HCT116 (cell line): Measurements from ENCODE around the gene KIRREL3. TPM values are rescaled to one million over a fixed set of nuclear protein-coding genes. Genes with fewer than 3 reads are reported as not detected.

Source experiments
- ATAC-seq: fragments of 200-7000 bp; cut with Tn5 transposase; 2 replicates; pipeline ENCODE4 v1.9.1; 2020; ENCODE audit warnings: mild to moderate bottlenecking, moderate library complexity
- BruUV-seq: library from RNA; stranded (reverse); fragments of 400-500 nt; replicated peaks from 2 replicates; lab custom pipeline; 2021; lab: Mats Ljungman, UMichigan
- CTCF ChIA-PET: fragments of 300-600 bp; sonication (Branson Sonifier 250); formaldehyde crosslinking; loops from one replicate; lab custom pipeline; 2021; ENCODE audit warnings: antibody characterized with exemption; lab: Charles Lee
- POLR2A ChIA-PET: fragments of 300-600, 350-600 bp; sonication (Branson Sonifier 250); formaldehyde crosslinking; loops from one replicate; lab custom pipeline; 2021; ENCODE audit warnings: antibody characterized with exemption; lab: Charles Lee
- RAD21 ChIA-PET, 2 experiments: fragments of 300-600 bp; sonication (Branson Sonifier 250); formaldehyde crosslinking; loops; one replicate each; lab custom pipeline; 2023; ENCODE audit warnings: low total read pairs in 2 of 2; ENCODE audit not compliant: uncharacterized antibody in 2 of 2, unreplicated experiment in 2 of 2, low non-redundant PET in 1 of 2; lab: Charles Lee
- DNase-seq: peaks from one replicate; pipeline ENCODE4 v3.0.0-alpha.2; 2010; ENCODE audit warnings: low read depth, low spot score
- H2AFZ ChIP-seq: fragments of 200-600 bp; shearing (Covaris generic), sonication (generic); 2 replicates; pipeline ENCODE4 v1.6.1; 2017; ENCODE audit warnings: low read depth, mixed run types, mixed read lengths, antibody characterized with exemption, low read length; ENCODE audit not compliant: poor library complexity, severe bottlenecking
- H3K27ac ChIP-seq: 2 replicates; pipeline ENCODE4 v1.5.1; 2012; ENCODE audit warnings: low read depth, low read length
- H3K27me3 ChIP-seq: fragments of 200-600 bp; sonication (generic); 2 replicates; pipeline ENCODE4 v1.6.1; 2016; ENCODE audit warnings: mixed run types, low read length, mixed read lengths; ENCODE audit not compliant: insufficient read depth
- H3K36me3 ChIP-seq, 2 experiments: fragments of 200-500 bp in 1 of 2; fragments of 200-600 bp in 1 of 2; sonication (Bioruptor generic) in 1 of 2; sonication (generic) in 1 of 2; 2 replicates each; pipeline versions ENCODE4 v1.5.1 to v1.6.1; 2014 to 2016; ENCODE audit warnings: low read length in 2 of 2, inconsistent platforms in 1 of 2, mixed read lengths in 1 of 2, mixed run types in 1 of 2; ENCODE audit not compliant: insufficient read depth in 2 of 2, control insufficient read depth in 1 of 2
- H3K4me1 ChIP-seq, 2 experiments: fragments of 200-600 bp in 1 of 2; sonication (generic) in 1 of 2; 2 replicates each; pipeline versions ENCODE4 v1.5.1 to v1.6.1; 2012 to 2017; ENCODE audit warnings: low read length in 2 of 2, inconsistent platforms in 1 of 2, mild to moderate bottlenecking in 1 of 2, mixed read lengths in 1 of 2, mixed run types in 1 of 2, moderate library complexity in 1 of 2; ENCODE audit not compliant: insufficient read depth in 2 of 2, control insufficient read depth in 1 of 2
- H3K4me2 ChIP-seq: fragments of 200-600 bp; sonication (generic); 2 replicates; pipeline ENCODE4 v1.6.1; 2017; ENCODE audit warnings: mixed run types, low read length, mixed read lengths
- H3K4me3 ChIP-seq, 2 experiments: fragments of 200-600 bp in 1 of 2; sonication (generic) in 1 of 2; replicated peaks in 1 of 2; 2 replicates each; pipeline ENCODE4 v1.5.1; 2011 to 2016; ENCODE audit warnings: low read length in 2 of 2, control low read depth in 1 of 2, low read depth in 1 of 2, mild to moderate bottlenecking in 1 of 2, mixed read lengths in 1 of 2, mixed run types in 1 of 2
- H3K79me2 ChIP-seq: fragments of 200-600 bp; sonication (generic); 2 replicates; pipeline ENCODE4 v1.6.1; 2017; ENCODE audit warnings: mild to moderate bottlenecking, mixed run types, low read length, moderate library complexity, mixed read lengths; ENCODE audit not compliant: insufficient read depth
- H3K9ac ChIP-seq: fragments of 200-600 bp; sonication (generic); 2 replicates; pipeline ENCODE4 v1.6.1; 2016; ENCODE audit warnings: low read length, mixed read lengths
- H3K9me2 ChIP-seq: fragments of 200-600 bp; sonication (generic), shearing (Covaris generic); 2 replicates; pipeline ENCODE4 v1.6.1; 2017; ENCODE audit warnings: mixed run types, mild to moderate bottlenecking, moderate library complexity; ENCODE audit not compliant: insufficient read depth
- H3K9me3 ChIP-seq, 2 experiments: fragments of 200-500 bp in 1 of 2; fragments of 200-600 bp in 1 of 2; sonication (Bioruptor generic) in 1 of 2; sonication (generic) in 1 of 2; 2 replicates each; pipeline ENCODE4 v1.6.1; 2014 to 2017; ENCODE audit warnings: low read length in 2 of 2, mixed read lengths in 2 of 2, inconsistent platforms in 1 of 2, low read depth in 1 of 2, mild to moderate bottlenecking in 1 of 2, mixed run types in 1 of 2, moderate library complexity in 1 of 2; ENCODE audit not compliant: control insufficient read depth in 1 of 2, insufficient read depth in 1 of 2
- H4K20me1 ChIP-seq: fragments of 200-600 bp; sonication (generic), shearing (Covaris generic); 2 replicates; pipeline ENCODE4 v1.6.1; 2017; ENCODE audit warnings: mixed run types, mild to moderate bottlenecking, moderate library complexity; ENCODE audit not compliant: insufficient read depth
- CEBPB ChIP-seq: IDR thresholded peaks from 2 replicates; pipeline ENCODE4 v1.6.1; 2012; ENCODE audit warnings: low read depth
- ELF1 ChIP-seq: IDR thresholded peaks from 2 replicates; pipeline ENCODE4 v1.6.1; 2012; ENCODE audit warnings: low read depth, borderline replicate concordance
- EZH2 ChIP-seq: fragments of 200-600 bp; sonication (generic); IDR thresholded peaks from 2 replicates; pipeline ENCODE4 v1.6.1; 2017; ENCODE audit warnings: antibody characterized with exemption, mixed run types
- POLR2A ChIP-seq: IDR thresholded peaks from 2 replicates; pipeline ENCODE4 v1.7.0; 2011; ENCODE audit warnings: borderline replicate concordance; ENCODE audit not compliant: insufficient read depth, insufficient read length; ENCODE audit errors: extremely low read depth
- REST ChIP-seq: IDR thresholded peaks from 2 replicates; pipeline ENCODE4 v1.6.1; 2012; ENCODE audit warnings: low read depth
- SIN3A ChIP-seq: IDR thresholded peaks from 2 replicates; pipeline ENCODE4 v1.6.1; 2012; ENCODE audit warnings: low read depth
- ZFX ChIP-seq: fragments of 450-650 bp; IDR thresholded peaks from 2 replicates; pipeline ENCODE4 v1.6.1; 2017
- ZNF274 ChIP-seq: fragments of 200-500 bp; sonication (Bioruptor generic); IDR thresholded peaks from 2 replicates; pipeline ENCODE4 v1.6.1; 2014; ENCODE audit warnings: mild to moderate bottlenecking, low read depth, low read length, inconsistent platforms
- intact Hi-C: fragments of 100-400 bp; cut with micrococcal nuclease; formaldehyde crosslinking; loops from 2 replicates; pipeline ENCODE4 v1.10.0; 2022
- total RNA-seq: library from RNA; stranded (reverse); gene quantifications from one replicate; pipeline ENCODE4 v1.2.1, GENCODE V29; 2021; ENCODE audit not compliant: unreplicated experiment
- TF ChIP-seq, protein P1 (sequence below): IDR thresholded peaks from 2 replicates; pipeline ENCODE4 v1.6.1; 2012

Gene KIRREL3
- total RNA-seq, 1 experiment from 2014 or later: not detected

DNA sequence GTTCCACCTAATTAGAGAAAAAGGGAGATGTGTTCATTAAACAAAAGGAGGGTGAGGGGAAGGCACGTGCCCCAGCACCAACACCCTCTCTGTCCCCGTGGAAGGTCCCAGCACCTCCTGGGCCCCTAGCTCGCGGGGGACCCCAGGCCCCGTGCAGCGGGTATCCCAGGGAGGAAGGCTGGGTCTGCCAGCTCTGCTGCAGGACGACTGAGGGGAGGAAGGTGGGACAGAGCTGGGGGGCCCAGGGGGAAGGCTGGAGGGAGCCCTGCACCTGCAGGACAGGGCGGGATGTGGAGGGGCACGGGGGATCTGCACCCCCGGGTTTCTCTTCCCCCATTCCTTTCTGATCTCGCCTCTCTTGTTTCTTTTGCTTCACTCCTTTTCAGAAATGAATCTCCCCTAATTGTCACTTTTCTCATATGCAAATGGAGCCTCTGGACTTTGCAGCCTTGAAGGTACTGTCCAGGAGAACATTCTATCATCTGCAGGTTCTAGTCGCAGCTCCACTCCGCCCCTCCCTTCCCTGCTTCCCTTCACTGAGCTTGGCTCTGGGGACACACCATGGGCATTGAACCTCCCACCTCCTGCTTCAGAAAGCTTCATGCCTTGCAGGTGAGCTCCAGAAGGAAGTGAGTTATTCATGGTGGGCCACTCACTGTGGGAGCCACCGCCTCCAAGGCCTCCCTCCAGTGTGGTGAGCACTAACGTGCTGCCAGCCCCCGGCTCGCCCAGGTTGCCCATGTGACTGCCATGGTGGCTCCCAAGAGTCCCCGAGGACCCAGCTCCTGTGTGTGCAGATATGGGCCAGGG, 534.1 kb downstream of the KIRREL3 start:
- Histone ChIP-seq H2AFZ (no peak overlapping the region), H3K27ac (no peak overlapping the region), H3K4me1 (no peaks in the 10 kb centered on the region), H3K9me3 (no peaks in the 10 kb centered on the region), H3K9me2 (no peaks in the 10 kb centered on the region), H3K79me2 (no peaks in the 10 kb centered on the region), H3K9ac (no peak overlapping the region), H3K4me2 (no peak overlapping the region), H3K27me3 (peaks cover 18% of the 10 kb centered on the region; the same call in 1 of the 2 replicates), H3K36me3 (no peaks in the 10 kb centered on the region), H3K4me3 (no peak overlapping the region), H4K20me1 (no peaks in the 10 kb centered on the region)
- ATAC-seq: no peak
- TF ChIP-seq POLR2A (no peak), ZFX (no peak), REST (no peak), EZH2 (no peak), SIN3A (no peak), ELF1 (no peak), CEBPB (no peak), ZNF274 (no peak)
- TF ChIP-seq, protein P1, sequence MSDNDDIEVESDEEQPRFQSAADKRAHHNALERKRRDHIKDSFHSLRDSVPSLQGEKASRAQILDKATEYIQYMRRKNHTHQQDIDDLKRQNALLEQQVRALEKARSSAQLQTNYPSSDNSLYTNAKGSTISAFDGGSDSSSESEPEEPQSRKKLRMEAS: no peak
- no peak for DNase-seq
- ChIA-PET RAD21 (no interaction called here), POLR2A (no interaction called here), CTCF (no interaction called here)
- intact Hi-C loops: no loop called here
- BruUV-seq: no TSS peak
